ENCODE data around the gene CHST4. TPM values are rescaled to one million over a fixed set of nuclear protein-coding genes. Genes with fewer than 3 reads are reported as not detected.

CHST4 gene
- total RNA-seq, 2 donors from 2014 or later = not detected

GRCh38 chr16:71520550-71520949 is 5.7 kb upstream of the CHST4 start:
- no peaks in the 10 kb centered on the region for H3K36me3 ChIP-seq
- no peak for ATAC-seq (ENCODE audit: insufficient number of reproducible peaks, low FRiP score, low read depth)
- H3K27ac ChIP-seq = no peak overlapping the region
- H3K4me3 ChIP-seq = no peak overlapping the region
- no peak for TF ChIP-seq CTCF (IDR thresholded peaks at IDR 0.05)
- no peak for DNase-seq (ENCODE audit: low spot score)
- H3K4me1 ChIP-seq (ENCODE audit: control insufficient read depth in 1 of 2, low read depth in 2 of 2) = no peaks in the 10 kb centered on the region
- H3K9me3 ChIP-seq = no peaks in the 10 kb centered on the region
- no peaks in the 10 kb centered on the region for H3K27me3 ChIP-seq (replicated peaks; ENCODE audit: insufficient read depth)

- no peak for ATAC-seq (ENCODE audit: insufficient number of reproducible peaks, low FRiP score, low read depth)
- no peak overlapping the region for H3K27ac ChIP-seq
- TF ChIP-seq CTCF (IDR thresholded peaks at IDR 0.05) = no peak
Measured at GRCh38 chr16:71524566-71525553, 1.4 kb upstream of the CHST4 start.

GRCh38 chr16:71528257-71528656 is 2.0 kb downstream of the CHST4 start:
- Histone ChIP-seq H3K4me3 (no peak overlapping the region), H3K4me1 (ENCODE audit: control insufficient read depth in 1 of 2, low read depth in 2 of 2) (no peaks in the 10 kb centered on the region), H3K27me3 (replicated peaks; ENCODE audit: insufficient read depth) (no peaks in the 10 kb centered on the region), H3K27ac (no peak overlapping the region), H3K36me3 (no peaks in the 10 kb centered on the region), H3K9me3 (no peaks in the 10 kb centered on the region)
- DNase-seq (ENCODE audit: low spot score) = no peak
- no peak for ATAC-seq (ENCODE audit: insufficient number of reproducible peaks, low FRiP score, low read depth)
- no peak for TF ChIP-seq CTCF (IDR thresholded peaks at IDR 0.05)

More at GRCh38 chr16:71524566-71525553, 1.4 kb upstream of the CHST4 start:
- Histone ChIP-seq H3K36me3 (no peaks in the 10 kb centered on the region), H3K4me3 (no peak overlapping the region), H3K27me3 (replicated peaks; ENCODE audit: insufficient read depth) (no peaks in the 10 kb centered on the region), H3K4me1 (ENCODE audit: control insufficient read depth in 1 of 2, low read depth in 2 of 2) (no peaks in the 10 kb centered on the region), H3K9me3 (no peaks in the 10 kb centered on the region)
- DNase-seq (ENCODE audit: low spot score) = no peak

GRCh38 chr16:71528863-71529262 is 2.6 kb downstream of the CHST4 start:
- DNase-seq (ENCODE audit: low spot score) (no peak), ATAC-seq (ENCODE audit: insufficient number of reproducible peaks, low FRiP score, low read depth) (no peak)
- Histone ChIP-seq H3K27ac (no peak overlapping the region), H3K9me3 (no peaks in the 10 kb centered on the region), H3K36me3 (no peaks in the 10 kb centered on the region), H3K4me3 (no peak overlapping the region), H3K4me1 (ENCODE audit: control insufficient read depth in 1 of 2, low read depth in 2 of 2) (no peaks in the 10 kb centered on the region), H3K27me3 (replicated peaks; ENCODE audit: insufficient read depth) (no peaks in the 10 kb centered on the region)
- no peak for TF ChIP-seq CTCF (IDR thresholded peaks at IDR 0.05)

DNA sequence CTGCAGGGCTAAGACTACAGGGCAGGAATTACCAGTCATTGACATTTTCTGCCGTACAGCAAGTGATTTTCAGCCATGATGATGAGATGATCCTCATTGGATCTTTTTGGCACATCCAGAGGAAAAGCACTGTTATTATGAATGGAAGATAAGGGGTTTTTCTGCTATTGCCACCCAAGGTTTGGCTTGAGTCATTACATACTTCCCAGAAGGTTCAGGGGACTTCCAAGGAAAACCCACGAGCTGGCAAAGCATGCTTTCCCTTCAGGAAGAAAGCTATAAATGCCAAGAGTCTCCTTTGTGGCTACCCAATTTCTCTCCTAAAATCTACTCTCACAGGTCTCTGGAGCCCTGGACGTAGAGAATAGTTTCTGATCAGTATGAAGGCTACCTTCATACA is 6.1 kb downstream of the CHST4 start:
- Histone ChIP-seq H3K4me3 (no peak overlapping the region), H3K4me1 (ENCODE audit: control insufficient read depth in 1 of 2, low read depth in 2 of 2) (no peaks in the 10 kb centered on the region), H3K9me3 (no peaks in the 10 kb centered on the region), H3K27me3 (replicated peaks; ENCODE audit: insufficient read depth) (no peaks in the 10 kb centered on the region), H3K27ac (no peak overlapping the region), H3K36me3 (no peaks in the 10 kb centered on the region)
- TF ChIP-seq CTCF (IDR thresholded peaks at IDR 0.05) = no peak
- no peak for DNase-seq (ENCODE audit: low spot score)
- ATAC-seq (ENCODE audit: insufficient number of reproducible peaks, low FRiP score, low read depth) = no peak

Measured in thoracic aorta (tissue), 2 donors.